GM18511 (cell line): ENCODE data around the gene UBE4B.
"Not testable (repeated sequence)": the region's sequence is repeated elsewhere in the genome, so short reads cannot be mapped to it uniquely, and the experiment has no call there.

ENCODE experiments used
- ATAC-seq: cut with Tn5 transposase; IDR thresholded peaks from one replicate; pipeline ENCODE4 v1.9.1; 2021; ENCODE audit warnings: mild to moderate bottlenecking, moderate library complexity; ENCODE audit not compliant: unreplicated experiment

The UBE4B gene

GRCh38 chr1:10207810-10208209 is 175.1 kb downstream of the UBE4B start:
- ATAC-seq, result no peak

- no peak for ATAC-seq
Measured at GRCh38 chr1:10208537-10208936, 175.8 kb downstream of the UBE4B start.

GRCh38 chr1:10209590-10209904 is 176.8 kb downstream of the UBE4B start:
- no peak for ATAC-seq

- ATAC-seq, result peak; percentile 97
Measured at GRCh38 chr1:10209905-10210810, 177.4 kb downstream of the UBE4B start, which contains the start of gene KIF1B. Gene KIF1B, plus strand, starts transcription at chr1:10210570. Its CDS starts 21,759 bp downstream, at chr1:10232329.

GRCh38 chr1:10210841-10211804 is 178.4 kb downstream of the UBE4B start:
- no peak for ATAC-seq

GRCh38 chr1:10211805-10212410 is 179.2 kb downstream of the UBE4B start:
- no peak for ATAC-seq

GRCh38 chr1:10212476-10212875 is 179.7 kb downstream of the UBE4B start:
- no peak for ATAC-seq

GRCh38 chr1:10213186-10213705 is 180.5 kb downstream of the UBE4B start:
- no peak for ATAC-seq

GRCh38 chr1:10216090-10216749 is 183.5 kb downstream of the UBE4B start:
- no peak for ATAC-seq

- no peak for ATAC-seq
Measured at GRCh38 chr1:10217748-10218441, 185.1 kb downstream of the UBE4B start.

- no peak for ATAC-seq
Measured at GRCh38 chr1:10220200-10220599, 187.4 kb downstream of the UBE4B start.

GRCh38 chr1:10220657-10221056 is 187.9 kb downstream of the UBE4B start:
- ATAC-seq, result not testable (repeated sequence)

- no peak for ATAC-seq
Measured at GRCh38 chr1:10225573-10225972, 192.8 kb downstream of the UBE4B start.

- ATAC-seq, result no peak
Measured at GRCh38 chr1:10228528-10228927, 195.8 kb downstream of the UBE4B start.

- no peak for ATAC-seq
Measured at GRCh38 chr1:10229903-10230302, 197.1 kb downstream of the UBE4B start.
